Right cardiac atrium (tissue), 5 donors: Measurements from ENCODE around the gene ALDH6A1. TPM values are rescaled to one million over a fixed set of nuclear protein-coding genes. Genes with fewer than 3 reads are reported as not detected.
"Not testable (repeated sequence)": the region's sequence is repeated elsewhere in the genome, so short reads cannot be mapped to it uniquely, and the experiment has no call there.

Experiments
- ATAC-seq, 2 donors: fragments of 200-7000 bp; cut with Tn5 transposase; one replicate each; pipeline versions ENCODE4 v1.8.0 to v1.9.1; 2020; ENCODE audit warnings: moderate library complexity in 2 of 2, mild to moderate bottlenecking in 1 of 2
- DNase-seq, 3 donors: peaks; one replicate each; pipeline ENCODE4 v3.0.0-alpha.2; 2020
- H3K27ac ChIP-seq: one replicate; pipeline ENCODE4 v1.5.1; 2013; ENCODE audit warnings: mild to moderate bottlenecking, low read length, control low read depth, moderate library complexity
- H3K27me3 ChIP-seq: one replicate; pipeline ENCODE4 v1.6.1; 2013; ENCODE audit not compliant: control insufficient read depth, insufficient read depth
- H3K4me1 ChIP-seq: one replicate; pipeline ENCODE4 v1.6.1; 2013; ENCODE audit warnings: low read length; ENCODE audit not compliant: control insufficient read depth, insufficient read depth
- H3K4me3 ChIP-seq: one replicate; pipeline ENCODE4 v1.5.1; 2013; ENCODE audit warnings: low read length, control low read depth
- H3K9me3 ChIP-seq: one replicate; pipeline ENCODE4 v1.6.1; 2013; ENCODE audit warnings: low read length; ENCODE audit not compliant: control insufficient read depth
- WGBS: extraction: QIAGEN DNeasy Blood & Tissue Kit; methylation state at CpG from one replicate; pipeline ENCODE4 v1.1.7; 2013; 5-methylcytosine and 5-hydroxymethylcytosine counted together
- intact Hi-C, 4 donors: fragments of 100-400 bp; cut with DNase I; formaldehyde crosslinking; loops; one replicate each; pipeline versions ENCODE4 v1.11.0 to v1.14.0; 2022 to 2023
- long read RNA-seq, 4 donors: library from polyadenylated mRNA; unstranded; transcript quantifications; one replicate each; pipeline ENCODE4 v2.0.0, GENCODE V29; 2020 to 2021
- polyA plus RNA-seq: library from polyadenylated mRNA; stranded (reverse); fragments of 200-250 nt; gene quantifications from one replicate; pipeline ENCODE4 v1.2.3, GENCODE V29; 2013
- total RNA-seq, 4 donors: library from RNA; stranded (reverse); fragmentation: NEBNext Ultra II Directional; extraction: Animal tissue kit (Norgen Biotek cat#: 25700); gene quantifications; one replicate each; pipeline ENCODE4 v1.2.1, GENCODE V29; 2021
- donor health status: healthy with polysubstance abuse.
- donor health status: DM: no; HTN: yes; CAD: no.
- donor health status: DM: no; HTN: no; CAD: no.
- donor health status: DM: no; HTN: yes; CAD: no; lungs with severe emphysema.
- donor health status: DM: yes; HTN: yes; CAD: no.

Gene ALDH6A1
- total RNA-seq: 10 to 100 TPM; 27.0 to 58.0 (median 31.9) TPM
- polyA plus RNA-seq: 15.3 TPM
- long read RNA-seq, donor 1, full-length matches to known transcripts: 88 of 101 reads
- long read RNA-seq, donor 1, partial matches to known transcripts: 5 of 101 reads
- long read RNA-seq, donor 1, other reads (novel, unspliced or antisense): 8 of 101 reads
- long read RNA-seq, donor 2, full-length matches to known transcripts: 23 of 26 reads
- long read RNA-seq, donor 2, partial matches to known transcripts: 0 of 26 reads
- long read RNA-seq, donor 2, other reads (novel, unspliced or antisense): 3 of 26 reads
- long read RNA-seq, donor 3, full-length matches to known transcripts: 144 of 166 reads
- long read RNA-seq, donor 3, partial matches to known transcripts: 9 of 166 reads
- long read RNA-seq, donor 3, other reads (novel, unspliced or antisense): 13 of 166 reads
- long read RNA-seq, donor 4, full-length matches to known transcripts: 26 of 31 reads
- long read RNA-seq, donor 4, partial matches to known transcripts: 2 of 31 reads
- long read RNA-seq, donor 4, other reads (novel, unspliced or antisense): 3 of 31 reads

GRCh38 chr14:74084277-74085046, at the start of gene ALDH6A1, which contains the start of gene LIN52:
Gene ALDH6A1 (minus strand): TSS chr14:74084453. CDS start chr14:74084394, 59 bp downstream.
Gene LIN52 (plus strand): TSS chr14:74084956. CDS start chr14:74084975, 19 bp downstream.
- Histone ChIP-seq H3K4me3 (peak within 1 kb of the TSS; percentile 91), H3K27me3 (no peaks in the 10 kb centered on the region), H3K4me1 (peaks cover 4% of the 10 kb centered on the region), H3K27ac (peak within 1 kb of the TSS; percentile 98), H3K9me3 (no peaks in the 10 kb centered on the region)
- under 1% methylated on average over 46 of the region's 46 CpGs for WGBS
- intact Hi-C loops: no loop called here
- ATAC-seq (peak; percentile 99), DNase-seq (peak; percentile 99)

GRCh38 chr14:74127634-74128033, 43.4 kb upstream of the ALDH6A1 start:
- 96% methylated on average over 1 of the region's 1 CpG for WGBS
- Histone ChIP-seq H3K4me1 (no peaks in the 10 kb centered on the region), H3K4me3 (no peak overlapping the region), H3K9me3 (no peaks in the 10 kb centered on the region), H3K27me3 (no peaks in the 10 kb centered on the region), H3K27ac (no peak overlapping the region)
- DNase-seq (no peak), ATAC-seq (no peak)
- intact Hi-C loops: no loop called here

- 97% methylated on average over 1 of the region's 1 CpG for WGBS
Measured at GRCh38 chr14:74126315-74127013, 42.2 kb upstream of the ALDH6A1 start.

GRCh38 chr14:74125487-74125886, 41.2 kb upstream of the ALDH6A1 start:
- intact Hi-C loops, ATAC-seq: not testable (repeated sequence)
- 73% methylated on average over 4 of the region's 5 CpGs for WGBS

More at GRCh38 chr14:74126315-74127013, 42.2 kb upstream of the ALDH6A1 start:
- ATAC-seq: no peak
- H3K9me3 ChIP-seq: no peaks in the 10 kb centered on the region
- H3K4me3 ChIP-seq: no peak overlapping the region
- DNase-seq: no peak
- H3K27me3 ChIP-seq: no peaks in the 10 kb centered on the region
- no peaks in the 10 kb centered on the region for H3K4me1 ChIP-seq
- intact Hi-C loops: no loop called here
- no peak overlapping the region for H3K27ac ChIP-seq

GRCh38 chr14:74111395-74112216, 27.4 kb upstream of the ALDH6A1 start:
- H3K4me3 ChIP-seq, H3K27ac ChIP-seq, H3K27me3 ChIP-seq, H3K4me1 ChIP-seq, H3K9me3 ChIP-seq: not testable (repeated sequence)
- intact Hi-C loops: loop anchor here (2.0 to 5.0 kb wide), 3 partner anchors 141 to 146 kb away; no protein-coding TSS in a partner anchor
- ATAC-seq (peak; percentile 51 to 61), DNase-seq (peak in 1 of 3 donors; percentile 36)
- WGBS: 91% methylated on average over 13 of the region's 13 CpGs

More at GRCh38 chr14:74125487-74125886, 41.2 kb upstream of the ALDH6A1 start:
- not testable (repeated sequence) for H3K9me3 ChIP-seq, DNase-seq, H3K4me1 ChIP-seq, H3K27me3 ChIP-seq, H3K4me3 ChIP-seq, H3K27ac ChIP-seq

GRCh38 chr14:74109369-74109768, 25.1 kb upstream of the ALDH6A1 start:
- ATAC-seq: no peak
- no peaks in the 10 kb centered on the region for H3K9me3 ChIP-seq
- H3K4me3 ChIP-seq: no peak overlapping the region
- H3K4me1 ChIP-seq: no peaks in the 10 kb centered on the region
- intact Hi-C loops: loop anchor here in 1 of 4 donors (5.0 kb wide), 1 partner anchor 138 kb away; no protein-coding TSS in a partner anchor
- 49% methylated on average over 1 of the region's 1 CpG for WGBS
- no peaks in the 10 kb centered on the region for H3K27me3 ChIP-seq
- no peak overlapping the region for H3K27ac ChIP-seq
- no peak for DNase-seq

- 95% methylated on average over 2 of the region's 2 CpGs for WGBS
- H3K4me3 ChIP-seq: no peak overlapping the region
- no peak overlapping the region for H3K27ac ChIP-seq
- H3K4me1 ChIP-seq: no peaks in the 10 kb centered on the region
- intact Hi-C loops: loop anchor here in 1 of 4 donors (5.0 kb wide), 1 partner anchor 142 kb away; no protein-coding TSS in a partner anchor
- no peaks in the 10 kb centered on the region for H3K9me3 ChIP-seq
- no peaks in the 10 kb centered on the region for H3K27me3 ChIP-seq
- DNase-seq: no peak
- ATAC-seq: no peak
Measured at GRCh38 chr14:74105381-74105780, 21.1 kb upstream of the ALDH6A1 start.

GRCh38 chr14:74089251-74090020, 5.2 kb upstream of the ALDH6A1 start:
- WGBS: 93% methylated on average over 8 of the region's 8 CpGs
- no peak overlapping the region for H3K27ac ChIP-seq
- no peak for ATAC-seq
- intact Hi-C loops: no loop called here
- H3K4me1 ChIP-seq: no peaks in the 10 kb centered on the region
- no peaks in the 10 kb centered on the region for H3K9me3 ChIP-seq
- no peak overlapping the region for H3K4me3 ChIP-seq
- no peaks in the 10 kb centered on the region for H3K27me3 ChIP-seq
- no peak for DNase-seq

- ATAC-seq: no peak
- Histone ChIP-seq H3K9me3 (no peaks in the 10 kb centered on the region), H3K27ac (no peak overlapping the region), H3K27me3 (no peaks in the 10 kb centered on the region), H3K4me1 (peaks cover 4% of the 10 kb centered on the region), H3K4me3 (peak overlapping the region; percentile 86)
- intact Hi-C loops: no loop called here
- DNase-seq: no peak
- WGBS: 86% methylated on average over 1 of the region's 1 CpG
Measured at GRCh38 chr14:74085828-74086227, 1.6 kb upstream of the ALDH6A1 start.
